Measurements from ENCODE around the gene PCNX3.

DNA sequence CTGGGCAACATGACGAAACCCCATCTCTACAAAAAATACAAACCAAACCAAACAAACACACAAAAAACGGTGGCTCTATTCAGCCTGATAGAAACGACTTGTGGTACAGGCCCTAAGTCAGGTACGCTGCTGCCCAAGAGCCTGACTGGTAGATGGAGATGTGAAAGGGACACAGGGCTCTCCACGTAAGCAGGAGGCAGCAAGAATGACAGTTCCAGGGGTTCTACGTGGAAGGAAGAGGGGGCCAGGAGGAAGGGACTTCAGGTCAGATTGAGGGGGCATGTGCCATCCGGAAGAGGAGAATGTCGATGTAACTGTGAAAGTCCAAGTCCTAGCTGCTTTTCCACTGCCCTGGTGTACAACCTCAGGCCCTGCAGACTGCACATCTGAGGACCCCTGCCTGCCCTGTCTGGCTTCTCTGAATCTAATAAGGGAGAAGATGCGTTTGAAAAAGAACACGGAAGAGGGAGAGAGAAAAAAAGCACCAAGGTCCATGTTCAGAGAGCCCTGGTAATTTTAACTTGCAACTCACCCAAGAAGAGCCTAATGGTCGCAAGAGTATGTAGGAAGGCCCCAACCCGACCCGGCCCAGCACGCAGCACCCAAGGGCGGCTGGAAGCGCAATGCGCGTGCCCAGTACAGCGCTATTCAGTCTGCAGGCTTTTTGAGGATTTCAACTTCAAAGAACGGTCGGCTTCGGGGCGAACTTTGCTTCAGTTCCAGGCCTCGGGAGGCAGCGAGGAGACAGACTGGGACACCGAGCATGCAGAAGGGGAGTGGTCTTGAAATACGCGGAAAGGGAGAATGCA lies 46.2 kb upstream of the PCNX3 start:
- TF ChIP-seq CTCF (IDR thresholded peaks at IDR 0.05; ENCODE audit: poor library complexity, severe bottlenecking) (no peak), EP300 (conservative IDR thresholded peaks at IDR 0.05; ENCODE audit: poor library complexity, severe bottlenecking) (no peak), EZH2 (IDR thresholded peaks at IDR 0.05; ENCODE audit: borderline replicate concordance, insufficient read depth, low read length, poor library complexity, severe bottlenecking) (no peak)
